ENCODE measurements around the gene TECPR1.
A peak's percentile ranks its signal among the peaks of the same experiment; 100 is the strongest.

Gene TECPR1, protein sequence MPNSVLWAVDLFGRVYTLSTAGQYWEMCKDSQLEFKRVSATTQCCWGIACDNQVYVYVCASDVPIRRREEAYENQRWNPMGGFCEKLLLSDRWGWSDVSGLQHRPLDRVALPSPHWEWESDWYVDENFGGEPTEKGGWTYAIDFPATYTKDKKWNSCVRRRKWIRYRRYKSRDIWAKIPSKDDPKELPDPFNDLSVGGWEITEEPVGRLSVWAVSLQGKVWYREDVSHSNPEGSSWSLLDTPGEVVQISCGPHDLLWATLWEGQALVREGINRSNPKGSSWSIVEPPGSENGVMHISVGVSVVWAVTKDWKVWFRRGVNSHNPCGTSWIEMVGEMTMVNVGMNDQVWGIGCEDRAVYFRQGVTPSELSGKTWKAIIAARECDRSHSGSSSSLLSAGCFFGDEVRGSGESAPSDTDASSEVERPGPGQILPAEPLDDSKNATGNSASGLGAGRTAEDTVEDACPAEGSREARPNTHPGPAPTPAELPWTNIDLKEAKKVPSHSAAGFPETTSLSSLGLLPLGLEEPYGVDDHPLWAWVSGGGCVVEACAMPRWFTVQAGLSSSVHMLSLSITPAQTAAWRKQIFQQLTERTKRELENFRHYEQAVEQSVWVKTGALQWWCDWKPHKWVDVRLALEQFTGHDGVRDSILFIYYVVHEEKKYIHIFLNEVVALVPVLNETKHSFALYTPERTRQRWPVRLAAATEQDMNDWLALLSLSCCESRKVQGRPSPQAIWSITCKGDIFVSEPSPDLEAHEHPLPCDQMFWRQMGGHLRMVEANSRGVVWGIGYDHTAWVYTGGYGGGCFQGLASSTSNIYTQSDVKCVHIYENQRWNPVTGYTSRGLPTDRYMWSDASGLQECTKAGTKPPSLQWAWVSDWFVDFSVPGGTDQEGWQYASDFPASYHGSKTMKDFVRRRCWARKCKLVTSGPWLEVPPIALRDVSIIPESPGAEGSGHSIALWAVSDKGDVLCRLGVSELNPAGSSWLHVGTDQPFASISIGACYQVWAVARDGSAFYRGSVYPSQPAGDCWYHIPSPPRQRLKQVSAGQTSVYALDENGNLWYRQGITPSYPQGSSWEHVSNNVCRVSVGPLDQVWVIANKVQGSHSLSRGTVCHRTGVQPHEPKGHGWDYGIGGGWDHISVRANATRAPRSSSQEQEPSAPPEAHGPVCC

DNA sequence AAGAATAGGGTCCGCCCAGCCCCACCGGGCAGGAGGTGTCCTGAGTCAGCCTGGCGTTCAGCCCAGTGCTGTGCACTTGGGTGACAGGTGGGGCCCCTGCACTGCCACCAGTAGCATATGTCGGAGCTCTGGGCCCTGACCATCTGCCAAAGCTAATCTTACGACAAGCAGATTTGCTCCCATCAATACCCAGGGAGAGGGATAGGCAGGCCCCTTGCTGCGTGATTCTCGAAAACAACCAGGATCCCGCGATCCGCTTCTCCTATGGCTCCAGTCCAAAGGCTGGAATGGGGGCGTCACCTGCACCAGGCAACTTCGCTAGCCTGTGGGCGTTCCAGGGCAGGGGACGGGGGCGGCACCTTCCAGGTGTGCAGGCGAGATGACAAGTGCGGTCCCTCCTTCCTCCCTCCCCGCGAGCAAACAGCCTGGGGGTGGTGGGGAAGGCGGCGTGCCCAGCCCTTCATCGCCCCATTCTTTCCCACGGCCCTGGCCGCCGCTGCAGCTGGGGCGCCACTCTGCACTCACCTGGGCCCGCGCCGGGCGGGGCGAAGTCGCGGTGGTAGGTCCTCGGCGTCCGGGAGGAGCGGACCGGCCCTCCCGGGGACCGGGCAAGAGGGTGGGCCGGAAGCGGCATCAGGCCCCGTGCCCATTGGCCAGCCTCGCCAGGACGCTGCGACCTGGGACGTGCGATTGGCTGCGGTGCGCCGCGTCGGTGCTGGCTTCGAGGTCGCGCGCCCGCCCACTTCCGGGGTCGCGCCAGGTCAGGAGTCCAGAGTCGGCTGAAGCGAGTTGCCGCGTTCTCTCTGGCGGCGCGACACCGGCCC, at the start of gene TECPR1:
TSS of gene TECPR1 (minus strand) at position 632 of the 824 bp plus-strand sequence. CDS start 6,086 bp downstream, outside the sequence.
- DNase-seq (ENCODE audit: low spot score): peak; percentile 98

DNA sequence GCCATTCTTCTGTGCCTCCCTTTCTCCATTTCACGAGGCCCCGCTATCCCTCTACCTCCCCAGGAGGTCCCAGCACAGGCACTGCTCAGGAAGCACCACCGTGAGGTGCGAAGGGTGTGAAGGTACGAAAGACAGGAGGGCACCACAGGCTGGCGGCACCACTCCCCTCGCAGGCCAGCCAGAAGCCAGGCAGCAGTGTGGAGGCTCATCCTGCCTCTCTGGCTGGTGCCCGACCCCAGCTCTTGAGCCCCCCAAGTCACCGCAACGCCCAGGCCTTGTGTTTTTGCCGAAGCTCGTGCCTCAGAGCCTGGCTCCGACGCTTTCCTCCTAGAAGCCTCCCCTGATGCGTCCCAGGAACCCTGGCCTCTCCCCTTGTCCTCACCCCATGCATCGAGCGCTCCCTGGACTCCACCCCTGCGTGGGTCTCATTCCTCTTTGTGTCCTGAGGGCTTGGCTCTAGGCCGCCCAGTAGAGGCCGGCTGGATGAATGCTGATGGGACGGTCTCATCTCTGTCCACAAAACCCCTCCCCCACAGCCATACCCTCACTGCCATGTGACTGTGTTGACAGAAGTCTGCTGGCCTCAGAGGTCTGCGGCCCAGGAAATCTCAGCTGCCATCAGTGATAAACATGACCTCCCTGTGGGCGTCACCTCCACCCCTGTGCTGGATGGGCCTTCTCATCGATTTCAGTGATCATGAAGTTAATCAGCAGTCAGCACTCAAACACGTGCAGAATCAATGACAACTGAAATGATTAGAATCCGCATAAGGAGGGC, 48.8 kb upstream of the TECPR1 start:
- DNase-seq (ENCODE audit: low spot score): no peak

DNA sequence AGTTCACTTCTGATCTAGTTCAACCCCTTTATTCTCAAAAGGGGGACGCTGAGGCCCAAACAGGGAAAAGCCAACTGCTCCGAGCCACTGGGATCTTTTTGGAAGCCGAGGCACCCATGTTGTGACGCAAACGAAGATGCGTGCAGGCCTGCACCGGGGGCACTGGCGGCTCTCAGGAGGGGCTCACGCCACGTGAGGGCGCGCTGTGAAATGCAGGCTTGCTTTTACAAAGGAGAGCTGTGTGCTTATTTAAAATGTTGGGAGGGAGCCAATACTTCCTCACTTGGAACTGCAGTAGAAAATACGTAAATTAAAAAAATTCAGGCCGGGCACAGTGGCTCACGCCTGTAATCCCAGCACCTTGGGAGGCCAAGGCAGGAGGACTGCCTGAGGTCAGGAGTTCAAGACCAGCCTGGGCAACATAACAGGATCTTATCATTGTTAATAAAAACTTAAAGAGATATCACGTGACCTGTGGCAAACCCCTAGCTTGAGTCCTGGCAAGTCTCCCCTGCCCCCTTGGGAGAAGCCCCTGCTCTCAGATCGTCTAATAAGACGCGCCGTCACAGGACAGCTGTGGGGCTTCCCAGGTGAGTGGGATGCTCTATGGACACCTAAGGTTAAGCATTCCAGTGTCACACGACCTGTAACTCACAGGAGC, 45.7 kb upstream of the TECPR1 start:
- DNase-seq (ENCODE audit: low spot score): no peak

DNA sequence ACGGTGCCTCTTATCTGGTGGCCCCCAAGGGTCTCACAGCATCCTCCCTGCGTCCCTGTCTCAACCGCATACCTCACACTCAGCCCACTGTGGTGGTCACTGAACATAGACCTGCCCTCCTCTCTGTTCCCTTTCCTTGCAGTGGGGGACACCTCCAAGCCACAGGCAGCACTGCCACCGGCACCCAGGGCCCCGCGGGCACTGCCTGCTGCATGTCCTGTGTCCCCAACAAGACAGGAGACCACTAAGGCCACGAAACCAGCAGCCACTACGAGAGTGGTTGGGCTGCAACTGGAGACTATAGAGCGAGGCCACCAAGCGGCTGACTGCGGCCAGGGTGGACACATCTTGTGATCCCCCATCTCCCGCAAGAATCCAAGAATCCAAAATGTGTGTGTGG, 44.8 kb upstream of the TECPR1 start:
- DNase-seq (ENCODE audit: low spot score): no peak

DNA sequence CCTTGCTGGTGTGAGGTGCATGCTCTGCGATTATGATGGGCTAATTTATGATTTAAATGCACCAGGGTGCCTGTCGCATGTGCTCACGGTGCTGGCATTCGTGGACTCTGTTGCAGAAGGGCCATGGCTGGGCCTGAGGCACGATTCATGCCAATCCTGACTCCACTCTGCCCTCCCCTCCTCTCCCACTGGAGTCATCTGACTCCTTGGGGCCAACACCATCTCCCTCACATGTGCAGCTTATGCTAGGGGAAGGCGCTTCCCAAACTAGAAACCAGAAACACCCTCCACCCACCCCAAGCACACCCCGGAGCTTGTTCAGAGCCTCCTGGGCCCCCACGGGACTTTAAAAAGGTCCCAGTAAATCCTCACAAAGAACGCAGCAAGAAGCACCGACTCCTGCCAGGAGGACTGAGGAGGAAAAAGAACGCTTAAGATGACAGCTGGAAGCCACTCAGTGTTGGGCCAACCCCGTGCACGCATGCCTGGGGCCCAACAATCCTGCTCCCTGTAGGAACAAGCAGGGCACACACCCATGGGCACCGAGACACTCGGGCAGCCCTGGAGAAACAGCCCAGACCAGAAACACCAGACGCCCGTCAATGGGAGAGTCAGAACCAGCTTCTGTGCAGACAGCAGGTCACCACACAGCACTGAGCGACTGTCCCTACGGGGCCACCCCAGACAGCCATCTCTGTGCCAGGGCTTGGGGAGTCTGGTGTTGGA, 43.6 kb upstream of the TECPR1 start:
- DNase-seq (ENCODE audit: low spot score): no peak

DNA sequence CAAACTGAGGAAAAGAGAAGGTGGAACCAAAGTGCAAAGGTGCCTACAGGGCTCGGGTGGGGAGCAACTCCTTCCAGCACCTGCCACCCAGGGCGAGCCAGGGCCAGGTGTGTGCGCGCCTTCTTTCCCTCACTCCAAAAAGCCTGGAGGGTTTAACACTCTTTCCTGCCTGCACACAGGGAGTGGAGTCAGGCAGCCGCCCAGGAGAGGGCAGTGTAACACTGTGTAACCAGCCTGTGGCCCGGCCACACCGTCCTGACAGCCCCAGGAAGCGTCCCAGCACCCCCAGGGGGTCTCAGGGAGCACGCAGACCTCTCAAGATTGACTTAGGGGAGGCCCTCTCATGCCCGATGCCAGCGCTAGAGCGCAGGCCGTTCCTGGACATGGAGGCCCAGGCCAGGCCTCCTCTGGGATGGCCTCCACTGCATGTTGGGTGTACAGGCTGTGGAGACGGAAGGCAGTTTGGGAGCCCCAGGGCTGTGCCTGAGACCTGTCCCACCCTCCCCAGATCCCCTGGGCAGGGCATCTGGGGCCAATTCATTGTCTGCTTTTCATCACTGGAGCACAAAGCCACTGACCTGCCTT, 42.9 kb upstream of the TECPR1 start:
- no peak for DNase-seq (ENCODE audit: low spot score)

DNA sequence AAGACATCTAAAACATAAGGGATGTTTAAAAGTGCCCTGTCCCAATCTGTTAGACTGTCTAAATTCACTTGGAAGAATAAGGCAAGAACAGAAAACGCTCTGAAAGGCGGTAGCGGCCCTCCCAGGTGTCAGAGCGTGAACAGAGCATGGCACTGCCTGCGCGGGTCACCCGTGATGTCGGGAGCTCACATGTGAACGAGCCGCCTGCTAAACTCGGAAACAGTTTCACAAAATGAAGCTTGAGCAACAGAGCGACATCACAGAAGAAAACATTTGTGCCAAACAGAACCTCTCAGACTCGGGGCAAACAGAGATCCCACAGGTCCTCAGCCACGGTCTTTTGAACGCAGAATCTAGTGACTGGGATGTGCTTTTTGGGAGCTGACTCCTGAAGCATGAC, 42.3 kb upstream of the TECPR1 start:
- DNase-seq (ENCODE audit: low spot score): no peak

DNA sequence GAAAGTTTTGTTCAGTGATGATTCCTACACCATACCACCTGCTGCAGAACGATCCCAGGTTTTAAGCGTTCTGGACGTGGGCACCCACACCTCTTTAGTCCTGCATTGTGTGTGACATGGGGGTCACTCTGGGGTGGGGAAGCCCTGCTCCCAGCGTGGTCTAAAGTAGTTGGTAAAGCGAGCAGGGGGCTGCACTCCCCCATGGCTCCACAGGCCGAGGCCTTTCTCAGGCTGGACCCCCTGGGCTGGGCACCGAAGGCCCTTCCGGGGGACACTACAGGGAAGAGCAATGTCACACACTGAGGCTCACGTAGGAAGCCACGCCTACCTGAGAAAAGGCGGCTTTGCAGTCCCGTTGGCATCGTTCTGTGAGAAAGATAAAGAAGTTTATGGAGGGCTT, 41.7 kb upstream of the TECPR1 start:
- DNase-seq (ENCODE audit: low spot score): no peak

DNA sequence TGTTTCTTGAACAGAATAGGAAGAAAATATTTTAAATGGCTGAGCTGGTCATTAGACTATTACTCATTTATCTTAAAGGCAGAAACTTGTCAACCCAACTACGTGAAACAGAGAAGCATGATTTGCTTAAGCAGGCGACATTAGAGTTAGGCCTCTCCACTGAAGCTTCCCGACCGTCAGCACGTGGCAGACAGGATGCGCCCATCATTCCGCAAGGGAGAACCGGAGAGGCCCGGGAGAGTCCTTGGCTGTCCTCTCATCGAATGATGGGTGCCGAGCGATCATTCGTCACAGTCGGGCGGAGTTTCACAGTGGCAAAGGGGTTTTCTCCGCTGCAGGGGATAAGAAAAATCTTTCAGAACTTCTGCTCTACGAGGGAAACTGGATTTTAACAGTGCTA, 41.2 kb upstream of the TECPR1 start:
- no peak for DNase-seq (ENCODE audit: low spot score)

DNA sequence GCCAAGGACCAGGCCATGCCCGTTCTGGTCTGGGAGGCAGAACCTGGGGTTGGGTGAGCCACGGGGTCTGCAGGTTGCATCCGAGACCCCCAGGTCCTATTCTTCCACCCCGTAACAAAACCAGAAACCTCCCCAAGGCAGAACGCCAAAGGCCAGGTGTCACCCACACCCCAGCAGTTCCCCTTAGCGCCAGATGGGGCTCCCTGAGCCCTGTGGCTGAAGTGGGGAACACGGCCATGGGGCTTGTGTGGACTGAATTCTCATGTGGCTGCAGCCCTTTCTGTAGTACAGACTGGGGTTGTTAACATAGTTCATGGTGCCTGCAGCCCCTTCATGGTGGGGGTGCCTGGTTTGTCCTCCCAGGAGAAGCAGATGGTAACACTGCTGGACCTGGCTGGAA, 39.7 kb upstream of the TECPR1 start:
- DNase-seq (ENCODE audit: low spot score): no peak

DNA sequence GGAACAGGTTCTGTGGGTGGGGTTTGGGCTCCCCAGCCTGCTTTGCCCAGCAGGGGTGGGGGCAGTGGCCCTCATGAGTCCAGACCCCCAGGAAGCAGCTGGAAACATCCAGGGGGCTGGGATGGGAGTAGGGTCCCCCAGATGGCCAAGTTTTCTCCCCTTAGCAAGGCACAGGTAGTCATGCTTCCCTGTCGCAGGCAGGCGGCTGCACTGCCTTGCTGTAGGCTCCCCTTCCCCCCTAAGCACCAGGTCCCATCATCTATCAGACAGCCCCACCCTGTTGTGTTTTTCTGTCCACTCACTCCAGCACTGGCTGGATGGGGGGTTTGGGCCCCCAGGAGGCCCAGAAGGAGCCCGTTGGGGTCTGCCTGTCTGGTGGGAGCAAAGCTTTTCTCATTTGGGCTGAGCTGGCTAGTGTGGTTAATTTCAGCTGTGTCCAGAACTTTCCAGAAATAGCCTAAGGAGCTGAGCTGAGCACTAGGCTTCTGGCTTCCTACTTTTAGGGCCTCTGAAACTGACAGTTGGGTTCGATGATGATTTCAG, 37.4 kb upstream of the TECPR1 start:
- no peak for DNase-seq (ENCODE audit: low spot score)

DNA sequence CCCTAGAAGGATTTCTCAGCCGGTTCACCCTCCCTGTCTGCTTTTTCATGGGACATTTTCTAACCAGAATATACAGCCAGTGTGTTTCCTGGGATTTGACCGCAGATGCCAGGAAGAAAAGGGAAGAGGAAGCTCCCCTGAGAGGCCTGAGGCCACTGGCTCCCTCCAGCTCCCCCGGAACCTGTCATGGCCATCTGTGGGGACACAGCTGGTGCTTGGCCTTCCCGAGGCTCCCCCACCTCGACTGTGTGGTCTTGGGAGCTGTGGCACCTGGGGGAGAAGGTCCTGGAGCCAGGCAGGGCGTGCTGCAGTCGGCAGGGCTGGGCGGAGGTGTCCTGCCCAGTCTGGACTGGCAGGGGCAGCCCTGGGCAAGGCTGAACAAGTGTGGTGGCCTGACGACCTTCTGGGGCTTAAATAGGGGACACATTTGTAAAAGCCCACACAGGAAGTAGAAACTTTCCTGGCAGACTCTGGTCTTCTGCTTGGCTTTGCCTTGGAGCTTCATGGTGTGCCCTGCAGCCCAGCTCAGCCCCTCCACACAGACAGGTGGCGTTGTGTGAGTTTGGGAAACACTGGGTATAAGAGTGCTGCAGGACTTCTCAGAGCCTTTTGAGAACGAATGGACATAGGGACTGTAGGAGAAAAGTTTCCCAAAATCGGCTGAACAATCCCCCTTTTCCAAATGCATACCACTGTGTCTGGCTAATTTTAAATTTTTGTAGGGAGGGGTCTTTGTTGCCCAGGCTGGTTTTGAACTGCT, 36.2 kb upstream of the TECPR1 start:
- DNase-seq (ENCODE audit: low spot score): no peak

DNA sequence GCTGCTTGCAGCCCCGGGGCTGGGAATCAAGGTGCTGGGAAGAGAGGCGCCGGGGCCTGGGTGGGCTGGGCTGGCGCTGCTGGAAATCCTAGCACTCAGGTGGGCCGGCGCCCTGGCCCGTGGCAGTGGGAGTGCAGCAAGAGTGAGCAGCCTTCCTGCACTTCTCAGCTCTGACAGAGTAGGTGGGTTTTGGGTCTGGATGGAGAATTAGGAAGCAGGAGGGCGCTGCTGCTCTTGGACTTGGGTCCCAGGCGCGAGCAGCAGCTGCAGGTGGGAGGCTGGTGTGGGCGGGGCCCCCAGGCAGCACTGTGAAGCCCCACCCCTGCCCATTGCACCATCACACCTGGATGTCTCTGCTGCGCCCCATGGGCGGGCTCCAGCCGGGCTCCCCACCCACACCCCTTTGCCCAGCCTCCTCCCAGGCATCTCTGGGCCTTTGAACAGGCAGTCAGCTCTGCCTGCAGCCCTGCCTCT, 35.5 kb upstream of the TECPR1 start:
- no peak for DNase-seq (ENCODE audit: low spot score)

DNA sequence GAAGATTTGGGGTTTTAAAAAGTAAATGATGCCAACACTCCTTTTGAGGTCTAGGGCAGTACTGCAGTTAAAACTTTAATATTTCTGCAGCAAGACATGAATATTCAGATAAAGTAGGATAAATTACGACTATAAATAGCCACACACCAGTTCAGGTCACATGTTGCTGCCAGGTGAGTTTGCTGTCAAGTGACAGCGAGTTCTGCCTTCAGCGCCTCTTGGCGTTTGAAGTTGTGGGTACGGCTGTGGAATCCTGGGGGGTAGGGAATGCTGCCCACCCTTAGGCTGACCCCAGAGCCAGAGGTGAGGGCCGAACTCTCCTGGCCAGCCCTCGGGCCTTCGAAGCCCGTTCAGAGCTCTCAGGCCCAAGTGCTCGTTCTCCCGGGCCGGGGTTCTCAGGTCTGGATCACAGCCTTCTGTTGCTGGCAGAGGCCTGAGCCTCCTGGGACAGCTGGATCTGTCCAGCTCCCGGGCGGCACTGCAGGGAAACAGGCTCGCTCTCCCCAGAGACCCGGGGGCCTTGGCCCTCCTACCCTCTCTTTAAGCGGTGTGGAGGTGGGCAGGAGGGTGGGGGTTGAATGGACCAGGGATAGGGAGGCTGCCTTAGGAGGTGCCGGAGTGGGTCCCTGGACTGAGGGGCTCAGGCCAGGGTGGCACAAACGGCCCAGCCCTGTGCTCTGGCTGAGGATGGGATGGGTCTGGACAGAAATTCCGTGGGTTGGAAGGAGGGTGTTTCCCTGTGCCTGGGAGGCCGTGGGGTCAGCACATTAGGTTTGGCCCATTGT, 34.9 kb upstream of the TECPR1 start:
- DNase-seq (ENCODE audit: low spot score): no peak

DNA sequence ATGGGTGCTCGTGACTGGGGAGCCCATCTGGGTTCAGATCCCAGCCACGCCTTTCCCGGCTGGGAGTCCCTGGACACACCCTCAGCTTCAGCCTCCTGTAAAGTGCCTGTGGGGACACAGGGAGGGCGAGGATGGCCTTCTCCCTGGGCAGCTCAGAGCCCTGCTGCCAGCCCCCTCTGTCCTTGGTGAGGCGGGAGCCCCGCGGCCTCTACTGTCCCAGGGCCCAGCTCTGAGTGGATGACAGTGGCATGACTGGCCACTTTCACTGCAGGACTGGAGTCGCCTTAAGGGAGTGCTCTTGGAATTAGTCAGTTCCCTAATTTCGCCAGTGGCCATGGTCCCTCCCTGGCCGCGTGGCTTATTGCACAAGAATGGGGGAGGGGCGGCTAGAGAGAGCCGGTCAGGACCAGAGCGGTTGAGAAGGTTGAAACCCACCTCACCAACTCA, 34.1 kb upstream of the TECPR1 start:
- no peak for DNase-seq (ENCODE audit: low spot score)

DNA sequence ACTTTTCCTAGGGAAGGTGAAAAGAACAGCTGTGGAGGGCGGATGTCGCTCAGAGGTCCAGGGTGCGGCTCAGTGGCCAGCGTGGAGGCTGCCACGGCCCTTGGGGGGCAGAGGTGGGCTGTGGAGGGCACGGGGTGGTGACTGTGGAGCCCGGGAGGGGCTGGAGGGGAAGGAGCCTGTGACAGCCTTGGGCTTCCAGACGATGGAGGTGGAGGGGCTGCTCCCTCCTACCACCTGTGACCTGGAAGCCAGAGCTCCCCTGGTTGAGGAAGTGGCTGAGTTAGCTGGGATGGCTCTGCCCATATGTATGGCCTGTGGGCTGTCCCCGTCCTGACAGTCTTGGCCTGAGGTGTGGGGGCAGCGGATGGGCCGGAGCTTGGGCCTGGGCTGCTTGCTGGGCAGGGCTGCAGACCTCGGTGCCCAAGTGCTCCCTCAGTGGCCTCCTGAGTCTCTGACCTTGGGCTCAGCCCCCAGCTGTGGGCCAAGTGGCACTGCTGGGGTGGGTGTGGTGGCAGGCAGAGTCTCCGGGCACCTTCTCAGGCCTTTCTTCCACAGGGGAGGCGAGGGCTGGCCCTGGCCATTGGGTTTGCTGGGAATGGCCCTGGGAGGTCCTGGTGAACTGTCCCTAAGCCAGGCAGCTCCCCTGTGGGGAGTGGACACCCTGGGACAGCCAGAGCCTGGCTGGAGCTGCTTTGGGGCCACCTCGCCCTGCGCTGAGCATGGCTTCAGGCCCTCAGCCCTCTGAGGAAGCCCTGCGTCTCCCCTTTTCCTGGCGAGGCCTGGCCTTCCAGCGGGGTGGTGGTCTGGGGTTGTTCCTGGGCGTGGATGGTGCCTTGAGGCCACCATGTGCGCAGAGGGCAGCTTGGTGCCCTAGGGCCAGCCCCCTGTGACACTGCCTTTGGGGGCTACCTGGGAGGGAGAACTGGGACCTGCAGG, 33.4 kb upstream of the TECPR1 start:
- no peak for DNase-seq (ENCODE audit: low spot score)
